Muscle layer of colon (tissue), 2 donors: ENCODE results near the gene DNAI1.

Source experiments
- H3K27ac ChIP-seq: one replicate; pipeline ENCODE4 v1.7.0; 2013; ENCODE audit warnings: low read depth, mild to moderate bottlenecking, low read length, moderate library complexity
- H3K27me3 ChIP-seq, 2 donors: one replicate each; pipeline ENCODE4 v1.7.0; 2013; ENCODE audit warnings: low read length in 2 of 2, mild to moderate bottlenecking in 2 of 2; ENCODE audit not compliant: insufficient read depth in 2 of 2, control insufficient read depth in 1 of 2
- H3K36me3 ChIP-seq: one replicate; pipeline ENCODE4 v1.7.0; 2013; ENCODE audit warnings: mild to moderate bottlenecking, low read length; ENCODE audit not compliant: insufficient read depth
- H3K4me1 ChIP-seq: one replicate; pipeline ENCODE4 v1.7.0; 2013; ENCODE audit warnings: mild to moderate bottlenecking, low read length; ENCODE audit not compliant: insufficient read depth
- H3K4me3 ChIP-seq, 2 donors: one replicate each; pipeline ENCODE4 v1.7.0; 2013; ENCODE audit warnings: low read length in 2 of 2, low read depth in 1 of 2, mild to moderate bottlenecking in 1 of 2, moderate library complexity in 1 of 2
- H3K9ac ChIP-seq: one replicate; pipeline ENCODE4 v1.7.0; 2013; ENCODE audit warnings: low read length
- H3K9me3 ChIP-seq: one replicate; pipeline ENCODE4 v1.7.0; 2013; ENCODE audit warnings: mild to moderate bottlenecking, low read length
- donor health status: abdominal sarcoma.
- donor health status: Adenocarcinoma of cecum.

The DNAI1 gene

DNA sequence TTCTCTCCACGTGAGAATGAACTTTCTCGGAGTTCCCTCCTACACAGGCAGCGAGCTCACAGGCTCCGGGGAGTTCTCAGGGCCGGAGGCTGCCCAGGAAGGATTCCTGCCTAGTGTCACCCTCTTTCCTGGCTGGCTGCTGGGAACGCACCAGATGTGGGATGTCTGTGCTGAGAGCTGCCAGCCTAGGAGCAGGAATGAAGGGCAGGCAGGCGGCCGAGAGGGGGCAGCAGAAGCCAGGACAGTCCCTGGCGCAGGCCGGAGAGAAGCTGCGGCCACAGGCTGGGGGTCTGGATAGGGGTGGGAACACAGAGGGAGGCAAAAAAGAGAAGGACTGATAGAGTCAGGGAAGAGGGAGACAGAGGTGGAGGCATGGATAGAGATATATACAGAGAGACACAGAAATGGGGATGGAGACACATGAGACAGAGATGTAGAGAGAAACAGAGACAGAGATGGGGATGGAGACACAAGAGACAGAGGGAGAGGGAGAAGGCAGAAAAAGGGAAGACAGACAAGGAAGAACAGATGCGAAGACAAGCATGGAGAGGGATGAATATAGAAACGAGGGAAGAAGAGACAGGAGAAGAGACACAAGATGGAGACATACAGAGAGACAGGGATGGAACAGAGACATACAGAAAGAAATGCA lies 89.5 kb downstream of the DNAI1 start:
- Histone ChIP-seq H3K4me3 (no peak overlapping the region), H3K9me3 (no peaks in the 10 kb centered on the region), H3K27me3 (peaks cover 0 to 13% of the 10 kb centered on the region in 2 donors), H3K36me3 (no peaks in the 10 kb centered on the region), H3K27ac (no peak overlapping the region), H3K4me1 (no peaks in the 10 kb centered on the region), H3K9ac (no peak overlapping the region)

DNA sequence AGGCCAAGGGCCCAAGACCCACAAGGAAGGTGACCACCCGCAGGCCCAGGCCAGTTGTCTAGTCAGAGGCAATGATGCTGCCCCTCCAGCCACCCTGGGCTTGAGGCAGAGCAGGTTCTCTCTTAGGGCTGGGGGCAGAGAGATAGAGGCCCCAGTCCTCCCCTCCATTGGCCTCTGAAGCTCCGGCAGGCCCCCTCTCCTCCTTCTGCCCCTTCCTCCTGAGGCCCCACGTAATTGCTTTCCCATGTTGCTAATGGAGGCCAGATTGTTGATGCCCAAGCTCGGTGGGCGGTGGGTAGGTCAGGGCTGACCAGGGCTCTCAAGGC lies 90.8 kb downstream of the DNAI1 start:
- no peaks in the 10 kb centered on the region for H3K9me3 ChIP-seq
- no peak overlapping the region for H3K4me3 ChIP-seq
- no peak overlapping the region for H3K27ac ChIP-seq
- no peaks in the 10 kb centered on the region for H3K36me3 ChIP-seq
- no peak overlapping the region for H3K9ac ChIP-seq
- H3K27me3 ChIP-seq = peaks cover 0 to 13% of the 10 kb centered on the region in 2 donors
- H3K4me1 ChIP-seq = no peaks in the 10 kb centered on the region

DNA sequence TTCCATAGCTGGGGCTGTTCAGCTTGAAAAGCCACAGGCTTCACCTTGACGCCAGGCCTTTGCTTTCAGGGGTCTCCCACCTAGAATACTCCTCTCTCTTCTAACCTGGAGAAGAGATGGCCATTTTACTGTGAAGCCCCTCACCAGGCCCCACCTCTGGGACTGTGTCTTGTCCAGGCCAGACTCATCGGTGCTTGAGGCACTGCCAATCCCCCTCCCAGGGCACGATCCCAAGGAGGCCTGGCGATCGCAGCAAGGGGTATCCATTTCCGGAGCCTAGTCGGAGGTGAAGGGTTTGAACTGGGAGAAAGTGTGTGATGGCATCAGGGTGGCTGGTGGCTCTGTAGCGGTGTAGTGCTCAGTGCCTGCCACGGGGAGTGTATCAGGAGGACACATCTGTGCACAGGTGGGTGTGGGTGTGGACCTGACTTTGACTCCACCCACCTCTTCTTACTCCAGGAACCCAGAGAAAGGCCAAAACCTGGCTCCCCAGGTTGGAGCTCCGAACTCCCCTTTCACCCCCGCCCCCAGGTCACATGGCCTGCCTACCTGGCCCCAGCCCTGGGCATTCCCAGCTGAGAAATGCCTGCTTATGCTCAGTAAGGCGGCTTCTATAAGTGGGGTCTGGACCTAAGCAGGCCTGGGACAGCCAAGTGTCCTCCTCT lies 91.5 kb downstream of the DNAI1 start:
- H3K9me3 ChIP-seq = no peaks in the 10 kb centered on the region
- no peak overlapping the region for H3K27ac ChIP-seq
- no peak overlapping the region for H3K9ac ChIP-seq
- no peaks in the 10 kb centered on the region for H3K4me1 ChIP-seq
- no peaks in the 10 kb centered on the region for H3K36me3 ChIP-seq
- H3K4me3 ChIP-seq = no peak overlapping the region
- peaks cover 0 to 13% of the 10 kb centered on the region in 2 donors for H3K27me3 ChIP-seq

DNA sequence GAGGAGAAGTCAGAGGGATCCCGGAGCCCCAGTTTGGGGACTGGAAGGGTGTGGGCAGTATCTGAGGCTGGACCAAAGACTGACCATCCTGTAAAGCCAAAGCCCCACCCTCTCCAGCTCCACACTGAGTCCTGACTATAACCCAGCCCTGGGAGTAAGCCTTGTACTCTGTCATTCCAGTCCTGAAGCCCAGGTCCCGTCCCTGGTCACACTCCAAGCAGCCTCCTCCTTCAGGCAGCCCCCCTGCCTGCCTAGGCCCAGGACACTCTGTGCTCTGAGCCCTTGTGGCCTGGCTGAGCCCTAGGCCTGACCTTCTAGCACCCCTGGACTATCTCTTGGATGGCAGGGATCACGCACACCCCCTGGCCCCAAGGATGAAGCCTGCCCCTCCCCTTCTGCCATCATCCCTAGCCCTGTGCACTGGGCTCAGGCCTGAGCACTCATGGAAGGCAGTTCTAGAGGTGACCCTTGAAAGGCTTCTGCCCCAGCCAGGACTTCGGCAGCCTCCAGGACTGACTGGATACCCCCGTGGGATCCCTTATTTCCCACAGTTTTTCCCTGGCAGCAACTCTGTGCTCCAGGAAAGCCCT lies 92.2 kb downstream of the DNAI1 start:
- Histone ChIP-seq H3K27me3 (peaks cover 0 to 13% of the 10 kb centered on the region in 2 donors), H3K9ac (no peak overlapping the region), H3K36me3 (no peaks in the 10 kb centered on the region), H3K4me1 (no peaks in the 10 kb centered on the region), H3K27ac (no peak overlapping the region), H3K9me3 (no peaks in the 10 kb centered on the region), H3K4me3 (no peak overlapping the region)

DNA sequence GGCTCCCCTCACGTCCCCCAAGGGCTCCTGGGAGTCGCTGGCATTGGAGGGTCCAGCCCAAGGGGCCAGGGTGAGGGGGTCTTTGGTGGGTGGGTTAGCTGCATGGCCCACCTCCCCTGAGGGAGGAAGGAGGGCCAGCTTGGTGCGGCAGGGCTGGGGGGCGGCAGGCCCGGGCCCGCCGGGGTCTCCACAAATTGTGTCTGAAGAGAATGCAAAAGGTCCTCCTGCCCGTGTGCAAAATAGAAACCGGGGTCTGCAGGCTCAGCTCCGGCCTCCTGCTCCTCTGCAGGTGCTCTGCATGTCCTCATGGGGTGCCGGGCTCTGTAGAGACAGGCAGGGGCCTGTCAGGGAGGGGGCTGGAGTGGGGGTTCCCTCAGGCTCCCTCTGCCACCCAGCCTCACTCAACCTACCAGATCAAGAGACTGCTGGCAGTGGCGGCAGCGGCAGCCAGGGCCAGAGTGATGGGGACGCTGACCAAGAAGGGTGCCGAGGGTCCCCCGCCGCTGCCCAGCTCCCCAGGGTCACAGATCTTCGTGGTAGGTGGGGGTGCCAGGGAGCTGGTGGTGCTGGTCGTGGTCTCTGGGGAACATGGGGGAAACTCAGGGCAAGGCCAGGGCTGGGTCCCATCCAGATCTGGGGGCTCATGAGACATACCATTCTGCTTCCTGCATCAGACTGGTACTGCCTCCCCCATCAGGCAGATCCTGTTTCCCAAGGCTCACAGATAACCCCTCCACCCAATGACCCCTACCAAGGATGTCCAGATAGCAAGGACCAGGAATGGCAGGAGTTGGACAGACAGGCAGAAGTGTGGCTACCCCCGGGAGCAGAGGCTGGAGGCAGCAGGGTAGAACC lies 93.4 kb downstream of the DNAI1 start:
- Histone ChIP-seq H3K9ac (no peak overlapping the region), H3K4me1 (no peaks in the 10 kb centered on the region), H3K9me3 (no peaks in the 10 kb centered on the region), H3K36me3 (no peaks in the 10 kb centered on the region), H3K4me3 (no peak overlapping the region), H3K27me3 (peaks cover 0 to 11% of the 10 kb centered on the region in 2 donors), H3K27ac (no peak overlapping the region)

DNA sequence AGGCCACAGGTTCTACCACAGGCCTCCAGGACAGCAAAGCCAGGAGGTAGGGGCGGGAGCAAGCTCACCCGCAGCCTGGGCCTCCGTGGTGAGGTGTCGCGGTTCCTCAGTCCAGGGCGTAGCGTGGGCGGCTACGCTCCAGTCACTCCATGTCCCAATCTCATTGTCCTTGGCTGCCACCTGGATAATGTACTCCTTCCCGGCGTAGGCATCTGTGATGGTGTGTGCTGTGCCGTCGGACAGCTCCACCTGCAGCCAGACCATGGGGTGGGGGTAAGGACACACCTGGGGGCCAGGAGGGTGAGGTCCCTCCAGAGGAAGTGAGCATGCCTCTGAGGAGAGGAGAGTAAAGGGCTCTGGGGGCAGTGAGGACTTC lies 94.0 kb downstream of the DNAI1 start:
- no peaks in the 10 kb centered on the region for H3K4me1 ChIP-seq
- no peak overlapping the region for H3K27ac ChIP-seq
- no peaks in the 10 kb centered on the region for H3K36me3 ChIP-seq
- no peaks in the 10 kb centered on the region for H3K9me3 ChIP-seq
- H3K9ac ChIP-seq = no peak overlapping the region
- peaks cover 0 to 11% of the 10 kb centered on the region in 2 donors for H3K27me3 ChIP-seq
- H3K4me3 ChIP-seq = no peak overlapping the region

DNA sequence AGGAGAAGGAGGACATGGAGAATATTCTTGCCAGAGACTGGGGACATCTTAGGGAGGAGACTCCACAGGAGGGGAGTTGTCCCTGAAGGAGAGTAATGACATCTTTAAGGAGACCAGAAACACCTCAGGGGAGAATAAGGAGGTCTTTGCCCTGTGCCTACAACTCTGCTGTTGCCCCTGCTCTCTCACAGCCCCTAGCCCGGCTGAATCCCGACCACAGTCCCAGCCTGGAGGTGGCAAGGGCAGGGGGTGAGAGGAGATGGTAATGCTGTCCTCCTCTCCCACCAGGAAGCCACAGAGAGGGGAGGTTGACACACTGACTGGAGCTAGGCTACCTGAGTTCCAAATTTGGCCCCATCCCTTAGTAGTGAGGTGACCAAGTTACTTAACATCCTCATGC lies 94.4 kb downstream of the DNAI1 start:
- Histone ChIP-seq H3K27ac (no peak overlapping the region), H3K4me3 (no peak overlapping the region), H3K36me3 (no peaks in the 10 kb centered on the region), H3K9me3 (no peaks in the 10 kb centered on the region), H3K27me3 (peaks cover 0 to 13% of the 10 kb centered on the region in 2 donors), H3K9ac (no peak overlapping the region), H3K4me1 (no peaks in the 10 kb centered on the region)

DNA sequence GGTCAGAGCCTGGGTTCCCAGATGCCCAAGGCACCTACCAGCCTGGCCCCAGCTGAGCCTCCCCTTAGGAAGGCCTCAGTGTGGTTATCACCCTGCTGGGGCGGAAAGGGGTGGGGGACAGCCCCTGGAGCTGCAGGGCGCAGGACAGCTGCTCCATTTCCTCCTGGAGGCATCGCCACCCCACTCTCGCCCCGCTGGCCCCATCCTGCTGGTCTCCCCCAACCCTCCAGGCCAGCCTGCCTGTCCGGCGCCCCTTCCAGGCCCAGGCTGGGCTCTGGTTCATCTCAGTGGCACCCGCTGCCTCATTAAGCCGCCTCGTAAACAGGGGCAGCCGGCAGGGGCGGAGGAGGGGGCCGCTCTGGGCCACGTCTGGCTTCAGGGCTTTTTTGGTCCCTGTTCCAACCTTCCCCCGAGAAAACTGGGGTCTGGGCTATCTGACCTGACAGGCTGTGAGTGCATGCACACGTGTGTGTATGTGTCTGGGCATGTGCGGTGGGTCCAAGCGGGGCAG lies 95.0 kb downstream of the DNAI1 start:
- Histone ChIP-seq H3K9me3 (no peaks in the 10 kb centered on the region), H3K4me3 (no peak overlapping the region), H3K36me3 (no peaks in the 10 kb centered on the region), H3K4me1 (no peaks in the 10 kb centered on the region), H3K27ac (no peak overlapping the region), H3K27me3 (peaks cover 0 to 18% of the 10 kb centered on the region in 2 donors), H3K9ac (no peak overlapping the region)

DNA sequence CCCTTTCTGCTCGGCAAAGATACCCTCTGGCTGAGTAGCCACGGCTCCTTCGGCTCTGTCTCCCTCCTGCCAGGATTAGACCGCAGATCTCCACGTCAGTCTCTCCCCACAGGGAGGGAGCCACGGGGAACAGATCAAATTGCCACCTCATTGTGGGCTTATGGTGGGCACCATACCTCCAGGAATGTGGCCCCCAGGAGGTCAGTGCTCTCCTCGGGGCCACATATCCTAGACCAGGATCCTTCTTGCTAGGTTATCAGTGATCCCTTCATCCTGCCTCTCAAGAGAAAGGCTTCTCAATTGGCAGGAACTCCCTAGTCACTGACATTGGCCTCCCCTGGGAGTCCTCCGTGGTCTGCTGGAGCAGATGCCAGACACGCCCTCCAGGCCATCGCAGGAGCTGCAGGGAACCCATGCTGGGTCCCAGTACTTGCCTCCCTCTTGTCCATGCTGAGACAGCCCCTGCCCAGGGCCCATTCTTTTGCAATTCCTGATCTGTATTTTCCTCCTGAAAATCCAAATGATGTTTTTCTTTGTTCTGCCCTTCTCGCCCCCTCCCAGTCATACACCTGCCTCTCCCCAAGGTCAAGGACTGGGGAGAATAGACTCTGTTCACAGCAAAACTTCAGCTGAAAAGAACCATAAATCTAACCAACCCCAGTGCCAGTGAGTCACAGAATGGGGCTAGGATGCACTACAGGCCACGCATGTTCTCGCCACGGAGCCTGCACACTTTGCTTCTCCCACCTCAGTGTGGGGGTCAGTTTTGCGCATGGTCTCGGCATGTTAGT lies 95.8 kb downstream of the DNAI1 start:
- no peak overlapping the region for H3K27ac ChIP-seq
- no peaks in the 10 kb centered on the region for H3K4me1 ChIP-seq
- H3K27me3 ChIP-seq = peaks cover 0 to 27% of the 10 kb centered on the region in 2 donors
- no peak overlapping the region for H3K9ac ChIP-seq
- H3K4me3 ChIP-seq = no peak overlapping the region
- H3K9me3 ChIP-seq = no peaks in the 10 kb centered on the region
- H3K36me3 ChIP-seq = no peaks in the 10 kb centered on the region

DNA sequence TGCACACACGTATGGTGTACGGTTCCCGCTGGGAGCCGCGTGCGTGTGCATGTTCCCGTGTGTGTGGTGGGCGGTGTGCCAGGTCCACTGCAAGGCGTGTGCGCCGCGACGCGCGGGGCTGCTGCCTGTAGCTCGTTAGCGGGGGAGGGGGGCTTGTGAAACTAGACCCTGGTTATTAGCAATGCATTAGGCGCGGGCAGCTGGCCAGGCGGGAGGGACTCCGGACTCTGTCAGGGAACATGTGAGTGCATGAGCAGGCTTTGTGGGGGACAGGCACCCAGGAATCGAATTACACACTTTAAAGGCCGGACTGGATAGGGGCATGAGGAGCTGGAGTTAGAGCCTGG lies 96.4 kb downstream of the DNAI1 start:
- H3K4me1 ChIP-seq = peaks cover 3% of the 10 kb centered on the region
- H3K36me3 ChIP-seq = no peaks in the 10 kb centered on the region
- no peak overlapping the region for H3K4me3 ChIP-seq
- peaks cover 0 to 32% of the 10 kb centered on the region in 2 donors for H3K27me3 ChIP-seq
- no peak overlapping the region for H3K9ac ChIP-seq
- no peak overlapping the region for H3K27ac ChIP-seq
- H3K9me3 ChIP-seq = no peaks in the 10 kb centered on the region

DNA sequence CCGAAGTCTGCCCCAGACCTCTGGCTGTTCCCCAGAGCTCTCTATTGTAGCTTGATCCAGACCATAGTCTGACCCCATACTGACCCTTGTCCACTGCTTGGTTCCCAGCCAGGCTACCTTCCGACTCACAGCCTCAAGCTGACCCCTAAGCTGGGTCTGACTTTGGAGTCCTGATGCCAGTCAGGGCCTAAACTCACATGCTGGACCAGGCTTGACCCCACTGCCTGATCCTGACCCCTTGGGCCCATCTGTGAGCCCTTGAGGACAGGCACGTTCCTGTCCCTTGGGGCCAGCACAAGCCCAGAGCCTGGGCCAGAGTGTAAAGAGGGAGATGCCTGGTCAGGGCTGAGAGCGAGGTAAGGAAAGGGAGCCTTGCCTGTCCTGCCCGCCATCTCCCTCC lies 96.9 kb downstream of the DNAI1 start:
- Histone ChIP-seq H3K9me3 (no peaks in the 10 kb centered on the region), H3K36me3 (no peaks in the 10 kb centered on the region), H3K9ac (no peak overlapping the region), H3K27ac (no peak overlapping the region), H3K4me3 (no peak overlapping the region), H3K4me1 (peaks cover 8% of the 10 kb centered on the region), H3K27me3 (peaks cover 0 to 33% of the 10 kb centered on the region in 2 donors)
